SW 1271 (cell line): Measurements from ENCODE around the gene C11orf21.

Experiments
- DNase-seq, 2 experiments: peaks; one replicate each; lab custom pipeline; 2025; lab: John Stamatoyannopoulos, UW

C11orf21 gene

GRCh38 chr11:2320568-2321310 is 19.0 kb upstream of the C11orf21 start:
- DNase-seq: no peak

- no peak for DNase-seq
These were observed 18.2 kb upstream of the C11orf21 start for GRCh38 chr11:2319791-2320472.

- DNase-seq: no peak
These were observed 17.0 kb upstream of the C11orf21 start for GRCh38 chr11:2318707-2319106.

- DNase-seq: no peak
These were observed 16.4 kb upstream of the C11orf21 start for GRCh38 chr11:2318123-2318522.

GRCh38 chr11:2317354-2318050 is 15.8 kb upstream of the C11orf21 start:
- DNase-seq: no peak

- no peak for DNase-seq
These were observed 15.2 kb upstream of the C11orf21 start for GRCh38 chr11:2316963-2317244.

- DNase-seq: no peak
These were observed 14.6 kb upstream of the C11orf21 start for GRCh38 chr11:2316169-2316962.

- no peak for DNase-seq
These were observed 13.9 kb upstream of the C11orf21 start for GRCh38 chr11:2315395-2316168.

- no peak for DNase-seq
These were observed 13.0 kb upstream of the C11orf21 start for GRCh38 chr11:2314525-2315394.

- DNase-seq: no peak
These were observed 12.4 kb upstream of the C11orf21 start for GRCh38 chr11:2314136-2314524.

- no peak for DNase-seq
These were observed 11.6 kb upstream of the C11orf21 start for GRCh38 chr11:2313051-2313951.

- DNase-seq: no peak
These were observed 10.7 kb upstream of the C11orf21 start for GRCh38 chr11:2312232-2313042.

GRCh38 chr11:2311353-2312133 is 9.8 kb upstream of the C11orf21 start:
- no peak for DNase-seq

- DNase-seq: no peak
These were observed 9.2 kb upstream of the C11orf21 start for GRCh38 chr11:2310786-2311352.

GRCh38 chr11:2310073-2310785 is 8.5 kb upstream of the C11orf21 start:
- DNase-seq: no peak

- no peak for DNase-seq
These were observed 7.7 kb upstream of the C11orf21 start for GRCh38 chr11:2309251-2310072.
